ENCODE data around the gene SFTPA1. TPM values are rescaled to one million over a fixed set of nuclear protein-coding genes. Genes with fewer than 3 reads are reported as not detected.
"Not testable (repeated sequence)": the region's sequence is repeated elsewhere in the genome, so short reads cannot be mapped to it uniquely, and the experiment has no call there.

SFTPA1 gene
- polyA plus RNA-seq, 3 donors: not detected

- no peaks in the 10 kb centered on the region for H3K79me2 ChIP-seq (ENCODE audit: insufficient read depth, low read length)
- no peaks in the 10 kb centered on the region for H4K20me1 ChIP-seq (ENCODE audit: insufficient read depth, low read length)
- no peak overlapping the region for H3K9ac ChIP-seq (ENCODE audit: insufficient read depth, low read length, poor library complexity, severe bottlenecking)
- no peak overlapping the region for H3K4me2 ChIP-seq (replicated peaks; ENCODE audit: extremely low read depth, low read length, poor library complexity, severe bottlenecking)
- intact Hi-C loops (cut with micrococcal nuclease): loop anchor here in 1 of 2 donors (2.0 kb wide), 1 partner anchor 59 kb away; no protein-coding TSS in a partner anchor
- no peaks in the 10 kb centered on the region for H3K36me3 Mint-ChIP-seq
- no peak for TF ChIP-seq CTCF (IDR thresholded peaks at IDR 0.05)
- H3K9me3 ChIP-seq (replicated peaks in 1 of 2; ENCODE audit: control insufficient read depth in 1 of 2, insufficient read depth in 1 of 2, low read length in 2 of 2): no peaks in the 10 kb centered on the region
- H3K4me3 Mint-ChIP-seq: no peak overlapping the region
- WGBS (ENCODE audit: insufficient coverage): no CpG with 5 or more reads among the region's 3 CpGs
- H2AFZ ChIP-seq (ENCODE audit: insufficient read depth, low read depth, low read length, poor library complexity, severe bottlenecking): no peak overlapping the region
- H3K27ac Mint-ChIP-seq: no peak overlapping the region
- no peak overlapping the region for H3K4me3 ChIP-seq (replicated peaks in 1 of 3; ENCODE audit: low read depth in 2 of 3, low read length in 3 of 3)
- H3K27me3 ChIP-seq (ENCODE audit: control insufficient read depth in 2 of 2, insufficient read depth in 2 of 2, low read length in 2 of 2): no peaks in the 10 kb centered on the region
- peaks cover 0 to 3% (median 0%) of the 10 kb centered on the region in 7 donors for H3K9me3 Mint-ChIP-seq
- no peak overlapping the region for H3K27ac ChIP-seq (ENCODE audit: low read depth in 1 of 2, low read length in 2 of 2)
- H3K4me1 ChIP-seq (ENCODE audit: control insufficient read depth in 1 of 2, insufficient read depth in 2 of 2, low read length in 2 of 2): no peaks in the 10 kb centered on the region
- no peaks in the 10 kb centered on the region for H3K36me3 ChIP-seq (replicated peaks in 1 of 2; ENCODE audit: control insufficient read depth in 1 of 2, insufficient read depth in 2 of 2, low read length in 2 of 2)
- H3K4me1 Mint-ChIP-seq: no peaks in the 10 kb centered on the region
- H3K27me3 Mint-ChIP-seq (ENCODE audit: low read depth in 3 of 3): peaks cover 5 to 7% (median 6%) of the 10 kb centered on the region in 3 donors
- DNase-seq: no peak
Measured at GRCh38 chr10:79615577-79615976, 4.8 kb downstream of the SFTPA1 start.

GRCh38 chr10:79616164-79616563 is 5.4 kb downstream of the SFTPA1 start:
- Histone ChIP-seq H2AFZ (ENCODE audit: insufficient read depth, low read depth, low read length, poor library complexity, severe bottlenecking) (no peak overlapping the region), H4K20me1 (ENCODE audit: insufficient read depth, low read length) (no peaks in the 10 kb centered on the region), H3K9me3 (replicated peaks in 1 of 2; ENCODE audit: control insufficient read depth in 1 of 2, insufficient read depth in 1 of 2, low read length in 2 of 2) (no peaks in the 10 kb centered on the region), H3K9ac (ENCODE audit: insufficient read depth, low read length, poor library complexity, severe bottlenecking) (no peak overlapping the region), H3K27ac (ENCODE audit: low read depth in 1 of 2, low read length in 2 of 2) (no peak overlapping the region), H3K4me2 (replicated peaks; ENCODE audit: extremely low read depth, low read length, poor library complexity, severe bottlenecking) (no peak overlapping the region), H3K79me2 (ENCODE audit: insufficient read depth, low read length) (no peaks in the 10 kb centered on the region), H3K4me3 (replicated peaks in 1 of 3; ENCODE audit: low read depth in 2 of 3, low read length in 3 of 3) (no peak overlapping the region), H3K27me3 (ENCODE audit: control insufficient read depth in 2 of 2, insufficient read depth in 2 of 2, low read length in 2 of 2) (no peaks in the 10 kb centered on the region), H3K4me1 (ENCODE audit: control insufficient read depth in 1 of 2, insufficient read depth in 2 of 2, low read length in 2 of 2) (no peaks in the 10 kb centered on the region), H3K36me3 (replicated peaks in 1 of 2; ENCODE audit: control insufficient read depth in 1 of 2, insufficient read depth in 2 of 2, low read length in 2 of 2) (no peaks in the 10 kb centered on the region)
- Mint-ChIP-seq H3K27ac (no peak overlapping the region), H3K36me3 (no peaks in the 10 kb centered on the region), H3K27me3 (ENCODE audit: low read depth in 3 of 3) (peaks cover 5 to 7% (median 6%) of the 10 kb centered on the region in 3 donors), H3K9me3 (peaks cover 0 to 3% (median 0%) of the 10 kb centered on the region in 7 donors), H3K4me1 (no peaks in the 10 kb centered on the region), H3K4me3 (no peak overlapping the region)
- DNase-seq: no peak
- no CpG with 5 or more reads among the region's 1 CpG for WGBS (ENCODE audit: insufficient coverage)
- intact Hi-C loops (cut with micrococcal nuclease): no loop called here
- TF ChIP-seq CTCF (IDR thresholded peaks at IDR 0.05): no peak

GRCh38 chr10:79623663-79624062 is 12.9 kb downstream of the SFTPA1 start:
- H4K20me1 ChIP-seq (ENCODE audit: insufficient read depth, low read length); H3K36me3 ChIP-seq (replicated peaks in 1 of 2; ENCODE audit: control insufficient read depth in 1 of 2, insufficient read depth in 2 of 2, low read length in 2 of 2); H3K36me3 Mint-ChIP-seq; DNase-seq; H2AFZ ChIP-seq (ENCODE audit: insufficient read depth, low read depth, low read length, poor library complexity, severe bottlenecking); H3K27ac Mint-ChIP-seq; H3K4me2 ChIP-seq (replicated peaks; ENCODE audit: extremely low read depth, low read length, poor library complexity, severe bottlenecking); H3K27me3 ChIP-seq (ENCODE audit: control insufficient read depth in 2 of 2, insufficient read depth in 2 of 2, low read length in 2 of 2); H3K9me3 ChIP-seq (replicated peaks in 1 of 2; ENCODE audit: control insufficient read depth in 1 of 2, insufficient read depth in 1 of 2, low read length in 2 of 2); H3K27ac ChIP-seq (ENCODE audit: low read depth in 1 of 2, low read length in 2 of 2); H3K4me3 ChIP-seq (replicated peaks in 1 of 3; ENCODE audit: low read depth in 2 of 3, low read length in 3 of 3); H3K4me1 ChIP-seq (ENCODE audit: control insufficient read depth in 1 of 2, insufficient read depth in 2 of 2, low read length in 2 of 2); H3K9ac ChIP-seq (ENCODE audit: insufficient read depth, low read length, poor library complexity, severe bottlenecking); H3K27me3 Mint-ChIP-seq (ENCODE audit: low read depth in 3 of 3); H3K4me1 Mint-ChIP-seq; H3K4me3 Mint-ChIP-seq; intact Hi-C loops (cut with micrococcal nuclease); H3K79me2 ChIP-seq (ENCODE audit: insufficient read depth, low read length): not testable (repeated sequence)
- H3K9me3 Mint-ChIP-seq: peaks cover 5 to 13% (median 6%) of the 10 kb centered on the region in 7 donors

All from CD14-positive monocyte (primary cell).